GM20000 (cell line): Measurements from ENCODE around the gene CLSTN2.

Experiments
- DNase-seq: peaks from one replicate; pipeline ENCODE4 v3.0.0; 2012; ENCODE audit warnings: low spot score
- CTCF ChIP-seq: IDR thresholded peaks from 2 replicates; pipeline ENCODE4 v1.5.1; 2012; ENCODE audit warnings: mild to moderate bottlenecking, control low read depth; ENCODE audit errors: extremely low read depth, missing control alignments

The CLSTN2 gene

GRCh38 chr3:140014831-140015495 is 80.0 kb downstream of the CLSTN2 start:
- TF ChIP-seq CTCF: no peak
- DNase-seq: no peak

GRCh38 chr3:140015741-140016140 is 80.8 kb downstream of the CLSTN2 start:
- DNase-seq: no peak

DNA sequence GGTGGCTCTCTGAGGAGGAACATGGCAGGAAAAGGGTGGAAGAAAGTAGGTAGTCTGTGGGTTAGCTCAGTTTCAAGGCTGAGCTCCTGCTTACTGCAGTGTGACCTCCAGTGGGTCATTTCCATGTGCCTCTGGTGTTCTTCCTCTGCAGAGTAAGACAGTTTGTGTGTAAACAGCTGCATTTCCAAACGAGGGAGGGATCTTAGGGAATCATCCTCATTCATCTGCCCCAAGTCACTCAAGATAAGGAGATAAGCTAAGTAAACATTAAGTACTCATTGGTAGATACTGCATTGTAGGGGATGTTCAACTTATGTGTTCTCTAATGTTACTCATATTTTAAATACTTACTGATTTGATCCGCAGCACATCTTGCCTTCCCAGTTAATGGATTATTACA is 83.6 kb downstream of the CLSTN2 start:
- no peak for TF ChIP-seq CTCF
- DNase-seq: no peak

More at GRCh38 chr3:140015741-140016140, 80.8 kb downstream of the CLSTN2 start:
- TF ChIP-seq CTCF: no peak

- no peak for TF ChIP-seq CTCF
- DNase-seq: no peak
These were observed 85.0 kb downstream of the CLSTN2 start for GRCh38 chr3:140019946-140020345.

GRCh38 chr3:140020541-140020940 is 85.6 kb downstream of the CLSTN2 start:
- no peak for TF ChIP-seq CTCF
- no peak for DNase-seq

GRCh38 chr3:140021269-140021668 is 86.3 kb downstream of the CLSTN2 start:
- DNase-seq: no peak
- no peak for TF ChIP-seq CTCF

GRCh38 chr3:140022066-140022770 is 87.2 kb downstream of the CLSTN2 start:
- no peak for DNase-seq
- TF ChIP-seq CTCF: no peak
